Keratinocyte (primary cell): ENCODE results near the gene LMBR1L. TPM values are rescaled to one million over a fixed set of nuclear protein-coding genes. Genes with fewer than 3 reads are reported as not detected.

ENCODE experiments used
- DNase-seq: peaks from one replicate; pipeline ENCODE4 v3.0.0-alpha.2; 2011; ENCODE audit warnings: low read depth, missing footprints, low spot score
- FAIRE-seq: peaks from 2 replicates; lab custom pipeline; 2011; peaks lifted over from hg19 to GRCh38; lab: Jason Lieb, UNC
- H2AFZ ChIP-seq: 2 replicates; pipeline ENCODE4 v1.6.0; 2012; ENCODE audit warnings: low read length, control low read depth, inconsistent platforms; ENCODE audit not compliant: control insufficient read depth
- H3K27ac ChIP-seq: 2 replicates; pipeline ENCODE4 v1.5.1; 2011; ENCODE audit warnings: low read length; ENCODE audit not compliant: control insufficient read depth, insufficient read depth
- H3K27me3 ChIP-seq: 3 replicates; pipeline ENCODE4 v1.6.0; 2011; ENCODE audit warnings: low read length; ENCODE audit not compliant: control insufficient read depth, insufficient read depth; ENCODE audit errors: extremely low read depth
- H3K36me3 ChIP-seq, 2 experiments: 2 replicates in 1 of 2; 3 replicates in 1 of 2; pipeline ENCODE4 v1.5.1; 2011; ENCODE audit warnings: low read length in 2 of 2, mild to moderate bottlenecking in 1 of 2; ENCODE audit not compliant: control insufficient read depth in 2 of 2, insufficient read depth in 2 of 2; ENCODE audit errors: extremely low read depth in 1 of 2
- H3K4me1 ChIP-seq: 3 replicates; pipeline ENCODE4 v1.5.1; 2011; ENCODE audit warnings: low read length; ENCODE audit not compliant: control insufficient read depth, insufficient read depth; ENCODE audit errors: extremely low read depth
- H3K4me2 ChIP-seq: 3 replicates; pipeline ENCODE4 v1.6.0; 2011; ENCODE audit warnings: low read depth, low read length; ENCODE audit not compliant: control insufficient read depth, insufficient read depth; ENCODE audit errors: extremely low read depth
- H3K4me3 ChIP-seq, 3 experiments: fragments of 200-600 bp in 1 of 3; sonication (generic) in 1 of 3; 2 replicates in 2 of 3; 3 replicates in 1 of 3; pipeline ENCODE4 v1.5.1; 2011 to 2016; ENCODE audit warnings: low read length in 3 of 3, mild to moderate bottlenecking in 3 of 3, control low read depth in 2 of 3, inconsistent platforms in 1 of 3, low read depth in 1 of 3, mixed read lengths in 1 of 3, mixed run types in 1 of 3, moderate library complexity in 1 of 3; ENCODE audit not compliant: control insufficient read depth in 2 of 3, insufficient read depth in 2 of 3; ENCODE audit errors: extremely low read depth in 1 of 3
- H3K79me2 ChIP-seq: 2 replicates; pipeline ENCODE4 v1.6.0; 2012; ENCODE audit warnings: low read length; ENCODE audit not compliant: control insufficient read depth, insufficient read depth
- H3K9ac ChIP-seq: 3 replicates; pipeline ENCODE4 v1.6.0; 2011; ENCODE audit warnings: low read length; ENCODE audit not compliant: control insufficient read depth, insufficient read depth; ENCODE audit errors: extremely low read depth
- H3K9me1 ChIP-seq: 3 replicates; pipeline ENCODE4 v1.6.0; 2011; ENCODE audit warnings: low read length; ENCODE audit not compliant: control insufficient read depth, insufficient read depth; ENCODE audit errors: extremely low read depth
- H3K9me3 ChIP-seq: 2 replicates; pipeline ENCODE4 v1.5.1; 2012; ENCODE audit warnings: low read depth, low read length; ENCODE audit not compliant: control insufficient read depth
- H4K20me1 ChIP-seq: 3 replicates; pipeline ENCODE4 v1.6.0; 2011; ENCODE audit warnings: low read length; ENCODE audit not compliant: control insufficient read depth, insufficient read depth; ENCODE audit errors: extremely low read depth
- CTCF ChIP-seq, 3 experiments: IDR thresholded peaks in 1 of 3; conservative IDR thresholded peaks in 1 of 3; optimal IDR thresholded peaks in 1 of 3; 2 replicates in 2 of 3; 3 replicates in 1 of 3; pipeline versions ENCODE3 to v1.5.1; 2011; ENCODE audit warnings: low read length in 3 of 3, mild to moderate bottlenecking in 3 of 3, moderate library complexity in 2 of 3, control low read depth in 1 of 3, inconsistent platforms in 1 of 3; ENCODE audit not compliant: insufficient read depth in 2 of 3; ENCODE audit errors: extremely low read depth in 1 of 3
- EZH2 ChIP-seq: IDR thresholded peaks from one replicate; pipeline ENCODE4 v1.6.1; 2012; ENCODE audit warnings: inconsistent platforms, mild to moderate bottlenecking, low read length, moderate library complexity
- dilution Hi-C: fragments of 300-500 bp; cut with MboI; formaldehyde crosslinking; loops from one replicate; pipeline ENCODE4 v1.7.0; 2020; ENCODE audit warnings: low sequenced_read_pairs; ENCODE audit not compliant: extremely low pct_ligation_motif_present
- polyA plus RNA-seq, 5 experiments: library from polyadenylated mRNA; depleted of rRNA in 3 of 5; stranded (reverse) in 3 of 5; stranded (forward) in 1 of 5; unstranded in 1 of 5; fragments of >200 nt; gene quantifications; 1 replicate in 1 of 5; 2 replicates in 3 of 5; 3 replicates in 1 of 5; pipeline versions ENCODE4 v1.2.1 to v1.2.3, GENCODE V29; 2011 to 2012; ENCODE audit warnings: missing spikeins in 2 of 5, low read depth in 1 of 5, low replicate concordance in 1 of 5

The LMBR1L gene
- polyA plus RNA-seq, 1 donor (not counting 4 experiments of a cell fraction or from before 2014, with no cell fraction given): 30.1 TPM

DNA sequence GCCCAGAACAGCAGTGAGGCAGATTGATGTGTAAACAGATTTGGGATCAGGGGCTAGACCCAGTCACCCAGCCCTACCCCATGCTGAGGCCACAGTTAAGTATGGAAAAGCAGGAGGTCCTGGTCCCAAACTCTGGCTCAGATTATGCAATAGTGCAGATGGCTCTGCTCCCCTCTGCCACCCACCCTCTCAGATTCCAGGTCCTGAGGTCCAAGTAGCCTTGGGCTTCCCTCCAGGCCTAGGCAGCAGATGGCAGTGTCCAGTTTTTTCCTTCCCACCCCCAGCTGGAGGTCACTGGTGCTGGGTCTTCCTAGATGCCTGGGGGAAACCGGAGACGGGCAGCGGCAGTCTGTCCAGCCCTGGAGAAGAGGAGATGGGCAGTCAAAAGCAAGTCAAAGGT lies 13.3 kb downstream of the LMBR1L start:
- dilution Hi-C loops: no loop called here
- peaks cover 31% of the 10 kb centered on the region for H3K27me3 ChIP-seq
- no peak for DNase-seq
- H2AFZ ChIP-seq: no peak overlapping the region
- no peaks in the 10 kb centered on the region for H3K9me1 ChIP-seq
- no peak overlapping the region for H3K27ac ChIP-seq
- H4K20me1 ChIP-seq: no peaks in the 10 kb centered on the region
- peaks cover 25% of the 10 kb centered on the region in 2 experiments for H3K36me3 ChIP-seq
- H3K9me3 ChIP-seq: no peaks in the 10 kb centered on the region
- no peak for TF ChIP-seq EZH2
- no peak for TF ChIP-seq CTCF (optimal IDR thresholded peaks at IDR 0.05 in 1 of 3, IDR thresholded peaks at IDR 0.05 in 1 of 3, conservative IDR thresholded peaks at IDR 0.05 in 1 of 3; ENCODE audit: extremely low read depth in 1 of 3, insufficient read depth in 2 of 3, low read length in 3 of 3)
- peaks cover 2% of the 10 kb centered on the region for H3K4me1 ChIP-seq
- no peak overlapping the region for H3K9ac ChIP-seq
- no peak overlapping the region for H3K4me3 ChIP-seq
- H3K79me2 ChIP-seq: no peaks in the 10 kb centered on the region
- no peak for FAIRE-seq
- H3K4me2 ChIP-seq: no peak overlapping the region

DNA sequence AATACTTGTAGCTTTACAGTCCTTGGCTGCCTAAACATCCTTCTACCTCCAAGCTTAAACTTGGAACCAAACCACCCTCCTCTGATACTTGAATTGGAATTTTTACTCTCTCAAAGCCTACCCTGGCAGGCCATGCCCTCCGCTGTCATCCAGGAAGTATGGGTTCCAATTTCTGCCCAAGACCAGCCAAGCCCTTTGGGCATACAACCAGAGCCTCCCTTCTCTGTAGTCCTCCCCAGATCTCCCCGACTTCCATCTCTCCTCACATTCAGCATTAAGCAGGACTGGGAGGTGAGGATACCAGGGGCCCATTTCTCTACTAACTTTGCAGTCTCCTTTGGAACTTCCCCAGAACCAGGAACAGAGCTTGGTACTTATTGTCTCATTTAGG lies 15.7 kb downstream of the LMBR1L start:
- TF ChIP-seq CTCF (optimal IDR thresholded peaks at IDR 0.05 in 1 of 3, IDR thresholded peaks at IDR 0.05 in 1 of 3, conservative IDR thresholded peaks at IDR 0.05 in 1 of 3; ENCODE audit: extremely low read depth in 1 of 3, insufficient read depth in 2 of 3, low read length in 3 of 3): no peak
- TF ChIP-seq EZH2: no peak
- no peak for FAIRE-seq
- no peak overlapping the region for H3K4me3 ChIP-seq
- no peaks in the 10 kb centered on the region for H4K20me1 ChIP-seq
- no peak for DNase-seq
- peaks cover 12% of the 10 kb centered on the region for H3K4me1 ChIP-seq
- peaks cover 56% of the 10 kb centered on the region for H3K27me3 ChIP-seq
- H3K79me2 ChIP-seq: no peaks in the 10 kb centered on the region
- dilution Hi-C loops: no loop called here
- H3K36me3 ChIP-seq: peaks cover 7 to 14% of the 10 kb centered on the region in 2 experiments
- H3K27ac ChIP-seq: no peak overlapping the region
- no peaks in the 10 kb centered on the region for H3K9me1 ChIP-seq
- H3K9me3 ChIP-seq: no peaks in the 10 kb centered on the region
- no peak overlapping the region for H3K4me2 ChIP-seq
- H2AFZ ChIP-seq: no peak overlapping the region
- H3K9ac ChIP-seq: no peak overlapping the region
